H54 (cell line): ENCODE data around the gene ZAP70.

Source experiments
- DNase-seq: peaks from one replicate; pipeline ENCODE4 v3.0.0; 2011; ENCODE audit warnings: low spot score, mixed read lengths; ENCODE audit not compliant: insufficient read length
- FAIRE-seq: peaks from 3 replicates; lab custom pipeline; 2011; peaks lifted over from hg19 to GRCh38; lab: Jason Lieb, UNC
- POLR2A ChIP-seq: IDR thresholded peaks from 2 replicates; pipeline ENCODE4 v1.6.1; 2011; ENCODE audit warnings: low read depth, mild to moderate bottlenecking, low read length

ZAP70 gene

DNA sequence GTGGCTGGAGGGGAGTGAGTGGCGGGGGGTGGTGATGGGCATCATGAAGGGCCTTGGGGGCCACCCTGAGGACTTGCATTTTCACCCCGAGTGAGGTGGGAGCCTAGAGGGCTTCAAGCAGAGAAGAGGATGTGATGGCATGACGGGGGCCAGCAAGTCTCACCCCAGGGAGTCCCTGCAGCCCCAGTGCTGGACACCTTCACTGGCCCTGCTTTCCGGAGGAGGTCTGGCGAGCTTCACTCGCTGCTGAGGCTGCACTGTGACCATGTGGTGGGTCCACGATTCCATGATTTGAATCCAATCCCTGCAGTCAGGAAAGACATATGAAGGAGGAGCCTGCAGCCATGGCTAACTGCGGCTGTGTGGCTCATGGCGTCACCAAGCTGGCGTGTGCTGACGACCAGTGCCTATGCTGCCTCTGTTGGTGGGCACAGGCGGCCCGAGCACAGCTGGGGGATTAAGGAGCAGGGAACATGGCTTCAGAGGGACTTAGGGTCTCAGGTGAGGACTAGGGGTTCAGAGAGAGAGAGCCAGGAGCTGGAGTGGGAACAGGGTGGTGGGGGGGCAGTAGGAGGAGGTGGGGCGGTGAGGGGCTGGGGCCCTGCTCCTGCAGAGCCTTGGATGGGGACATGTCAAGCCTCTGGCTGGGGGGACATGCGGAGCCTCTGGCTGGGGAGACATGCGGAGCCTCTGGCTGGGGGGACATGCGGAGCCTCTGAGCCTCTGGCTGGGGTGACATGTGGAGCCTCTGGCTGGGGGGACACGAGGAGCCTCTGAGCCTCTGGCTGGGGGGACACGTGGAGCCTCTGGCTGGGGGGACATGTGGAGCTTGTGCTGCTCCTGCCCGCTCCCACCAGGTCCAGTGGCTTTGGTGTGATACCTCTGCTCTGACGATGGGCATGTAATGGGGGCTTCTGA, 3.6 kb downstream of the ZAP70 start:
- TF ChIP-seq POLR2A: no peak
- FAIRE-seq (no peak), DNase-seq (no peak)

GRCh38 chr2:97717613-97717995, 4.2 kb downstream of the ZAP70 start:
- no peak for TF ChIP-seq POLR2A
- no peak for DNase-seq
- FAIRE-seq: no peak

GRCh38 chr2:97718051-97718882, 4.9 kb downstream of the ZAP70 start:
- DNase-seq (no peak), FAIRE-seq (no peak)
- TF ChIP-seq POLR2A: no peak

GRCh38 chr2:97718942-97719341, 5.6 kb downstream of the ZAP70 start:
- FAIRE-seq: no peak
- TF ChIP-seq POLR2A: no peak
- DNase-seq: no peak

DNA sequence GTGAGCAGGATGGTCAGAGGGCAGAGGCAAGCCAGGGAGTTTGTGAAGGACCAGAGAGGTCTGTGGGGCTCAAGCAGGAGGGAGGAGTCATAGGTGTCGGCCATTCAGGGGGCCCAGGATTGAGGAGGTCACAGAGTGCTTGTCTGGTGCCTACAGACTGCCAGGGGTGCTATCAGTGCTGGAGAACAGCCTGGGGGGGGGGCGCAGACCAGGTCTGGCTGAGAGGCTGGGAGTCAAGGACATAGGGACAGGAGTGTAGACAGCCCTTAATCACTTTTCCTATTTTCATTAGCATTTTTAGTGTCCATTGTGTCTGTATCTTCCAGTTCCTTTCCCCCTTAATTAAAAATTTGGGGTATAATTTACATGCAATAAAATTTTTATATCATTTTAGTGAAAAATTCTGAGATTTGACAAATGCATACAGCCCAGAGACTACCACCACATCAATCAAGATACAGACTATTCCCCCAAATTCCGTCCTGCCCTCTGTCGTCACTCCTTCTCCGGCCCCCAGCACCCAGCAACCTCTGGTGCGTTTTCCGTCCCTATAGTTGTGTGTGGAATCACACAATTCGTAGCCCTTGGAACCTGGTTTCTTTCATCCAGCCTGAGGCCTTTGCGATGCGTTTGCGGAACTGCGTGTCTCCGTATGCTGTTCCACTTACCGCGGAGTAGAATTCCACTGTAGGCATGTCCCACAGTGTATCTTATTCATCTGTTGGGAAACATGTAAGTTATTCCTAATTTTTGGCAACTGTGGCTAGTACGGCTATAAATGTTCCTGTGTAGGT, 6.2 kb downstream of the ZAP70 start:
- DNase-seq (no peak), FAIRE-seq (no peak)
- no peak for TF ChIP-seq POLR2A

GRCh38 chr2:97720746-97721145, 7.4 kb downstream of the ZAP70 start:
- no peak for TF ChIP-seq POLR2A
- DNase-seq: no peak
- FAIRE-seq: no peak

- FAIRE-seq: no peak
- DNase-seq: no peak
- TF ChIP-seq POLR2A: no peak
These were observed 8.9 kb downstream of the ZAP70 start for GRCh38 chr2:97722227-97722626.

DNA sequence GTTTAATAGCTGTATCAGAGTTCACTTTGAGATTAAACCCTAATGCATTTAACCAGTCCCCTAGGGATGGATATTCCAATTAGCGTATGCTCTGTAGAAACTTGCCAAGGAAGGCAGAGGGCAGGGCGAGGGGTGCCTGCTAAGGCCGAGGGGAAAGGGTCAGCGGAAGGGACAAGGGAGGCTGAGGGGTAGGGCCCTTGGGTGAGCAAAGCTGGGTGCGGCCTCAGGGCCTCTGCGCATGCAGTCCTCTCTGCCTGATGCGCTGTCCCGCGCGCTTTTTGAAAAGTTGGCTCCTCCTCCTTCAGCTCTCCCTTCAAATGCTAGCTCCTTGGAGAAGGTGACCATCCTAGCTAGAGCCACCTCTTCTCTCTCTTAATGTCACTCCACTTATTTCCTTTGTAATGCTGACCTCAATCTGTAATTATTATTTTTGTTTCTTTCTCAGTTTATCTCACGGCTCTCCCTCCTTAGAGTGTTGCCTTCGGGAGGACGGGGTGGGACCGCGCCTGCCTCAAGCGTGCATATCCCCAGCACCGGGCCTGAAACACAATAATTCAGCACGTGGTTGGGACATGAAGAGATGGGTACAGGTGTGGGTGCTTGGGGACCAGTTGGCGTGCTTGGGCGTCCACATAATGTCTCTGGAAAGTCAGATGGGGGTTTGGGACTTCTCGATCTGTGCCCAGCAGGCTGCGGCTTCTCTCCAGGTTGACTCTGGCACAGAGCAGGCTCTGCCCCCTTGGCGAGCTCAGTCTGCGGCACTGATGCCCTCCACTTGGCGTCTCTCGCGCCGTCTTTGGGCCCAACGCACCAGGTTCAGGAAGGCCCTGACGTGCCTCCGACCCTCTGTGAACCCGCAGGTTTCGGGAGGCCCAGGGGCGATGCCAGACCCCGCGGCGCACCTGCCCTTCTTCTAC, 10.0 kb downstream of the ZAP70 start:
- DNase-seq (no peak), FAIRE-seq (no peak)
- no peak for TF ChIP-seq POLR2A

- DNase-seq (no peak), FAIRE-seq (no peak)
- TF ChIP-seq POLR2A: no peak
These were observed 10.7 kb downstream of the ZAP70 start for GRCh38 chr2:97724073-97724410.

DNA sequence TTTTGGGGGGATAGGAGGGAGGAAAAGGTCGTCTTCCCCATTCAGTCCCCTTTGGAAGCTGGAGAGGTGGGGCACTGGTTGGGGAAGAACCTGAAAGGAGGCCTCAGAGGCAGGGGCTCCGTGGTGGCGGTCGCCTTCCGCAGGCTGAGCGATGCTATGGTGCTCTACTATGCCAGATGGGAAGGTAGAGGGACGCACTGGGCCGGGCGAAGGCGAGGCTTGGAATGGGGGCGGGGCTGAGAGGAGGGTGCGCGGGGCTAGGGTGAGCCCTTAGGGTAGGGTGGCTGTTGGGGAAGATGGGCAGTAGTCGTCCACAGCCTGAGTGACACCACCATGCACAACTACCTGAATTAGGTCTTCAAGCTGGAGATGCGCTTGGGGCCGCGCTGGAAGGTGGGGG, 11.1 kb downstream of the ZAP70 start:
- no peak for DNase-seq
- no peak for FAIRE-seq

GRCh38 chr2:97724946-97725688, 11.7 kb downstream of the ZAP70 start:
- TF ChIP-seq POLR2A: no peak
- no peak for FAIRE-seq
- DNase-seq: no peak

More for the DNA sequence above, 11.1 kb downstream of the ZAP70 start:
- no peak for TF ChIP-seq POLR2A
